GM21381 (cell line): ENCODE measurements around the gene DOK1.

Source experiments
- ATAC-seq: cut with Tn5 transposase; IDR thresholded peaks from one replicate; pipeline ENCODE4 v1.9.1; 2021; ENCODE audit warnings: mild to moderate bottlenecking, moderate library complexity; ENCODE audit not compliant: unreplicated experiment

DOK1 gene

GRCh38 chr2:74596584-74596983 lies 42.1 kb downstream of the DOK1 start:
- ATAC-seq: no peak

DNA sequence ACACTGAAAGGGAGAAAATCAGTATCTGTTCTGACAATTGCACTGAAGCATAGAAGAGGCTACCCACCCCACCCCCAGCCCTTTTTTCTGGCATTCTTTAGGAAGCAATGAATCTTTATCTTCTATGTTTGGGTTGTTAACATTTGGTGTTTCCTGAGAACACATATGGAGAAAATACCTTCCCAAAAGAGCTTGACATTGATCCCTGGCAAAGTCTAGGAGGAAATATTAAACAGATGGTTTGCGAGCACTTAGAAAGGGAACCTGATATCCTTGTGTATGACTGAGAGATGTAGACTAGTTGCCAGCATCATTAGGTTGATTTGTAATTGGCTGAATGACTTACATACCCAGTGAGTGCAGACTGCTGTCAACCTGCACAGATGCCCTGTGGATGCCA lies 42.9 kb downstream of the DOK1 start:
- no peak for ATAC-seq

- no peak for ATAC-seq
Observed at GRCh38 chr2:74599676-74600075, 45.2 kb downstream of the DOK1 start.

DNA sequence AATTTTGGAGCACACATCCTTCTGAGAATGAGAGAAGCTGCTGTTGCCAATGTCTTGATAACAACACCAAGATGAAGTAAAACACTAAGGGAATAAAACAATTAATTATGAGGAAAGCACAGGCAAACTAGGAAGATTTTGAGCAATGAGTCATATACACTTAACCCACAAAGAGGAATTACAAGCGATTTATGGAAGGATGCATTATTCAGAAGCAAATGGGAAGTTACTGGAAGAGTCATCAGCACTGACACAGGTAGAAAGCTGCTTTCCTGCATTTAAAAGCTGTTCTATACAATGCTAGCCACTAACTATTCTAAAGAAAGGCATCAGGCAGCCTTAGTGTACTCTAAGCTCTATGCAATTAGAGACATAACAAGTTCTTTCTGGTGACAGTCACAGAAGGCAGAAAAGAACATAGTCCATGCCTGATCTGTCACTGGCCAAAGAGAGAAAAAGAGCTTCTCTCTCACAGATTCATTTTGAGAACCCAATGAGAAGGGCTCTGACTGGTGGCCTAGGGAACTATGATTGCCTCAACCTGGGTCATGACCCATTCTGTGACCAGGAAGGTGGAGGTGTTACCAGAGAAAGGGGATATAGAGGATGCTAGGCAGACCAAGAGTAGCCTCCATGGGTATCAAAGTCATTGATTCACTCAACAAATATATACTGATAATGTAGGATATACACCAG lies 48.2 kb downstream of the DOK1 start:
- no peak for ATAC-seq

- ATAC-seq: no peak
Observed at GRCh38 chr2:74603282-74604000, 48.9 kb downstream of the DOK1 start.

DNA sequence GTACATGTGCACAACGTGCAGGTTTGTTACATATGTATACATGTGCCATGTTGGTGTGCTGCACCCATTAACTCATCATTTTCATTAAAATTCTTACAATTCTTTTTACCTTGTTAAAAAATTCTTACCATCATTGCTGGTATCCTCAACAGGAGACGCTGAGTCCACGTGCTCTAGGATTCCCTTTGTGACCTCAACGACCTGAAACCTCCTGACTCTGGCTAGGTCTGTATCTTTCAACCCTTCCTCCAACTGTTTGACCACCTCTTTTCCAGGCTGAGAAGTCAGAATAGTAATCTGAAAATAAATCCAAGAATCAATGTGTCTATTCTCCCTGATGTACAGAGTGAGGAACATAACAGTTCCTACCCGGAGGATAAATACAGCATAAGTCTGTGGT lies 52.4 kb downstream of the DOK1 start:
- no peak for ATAC-seq
